Measurements from ENCODE around the gene SC5D. TPM values are rescaled to one million over a fixed set of nuclear protein-coding genes. Genes with fewer than 3 reads are reported as not detected.
A peak's percentile ranks its signal among the peaks of the same experiment; 100 is the strongest.

The SC5D gene
- total and polyA plus RNA-seq, 2 donors, result 14.5 to 29.4 TPM

DNA sequence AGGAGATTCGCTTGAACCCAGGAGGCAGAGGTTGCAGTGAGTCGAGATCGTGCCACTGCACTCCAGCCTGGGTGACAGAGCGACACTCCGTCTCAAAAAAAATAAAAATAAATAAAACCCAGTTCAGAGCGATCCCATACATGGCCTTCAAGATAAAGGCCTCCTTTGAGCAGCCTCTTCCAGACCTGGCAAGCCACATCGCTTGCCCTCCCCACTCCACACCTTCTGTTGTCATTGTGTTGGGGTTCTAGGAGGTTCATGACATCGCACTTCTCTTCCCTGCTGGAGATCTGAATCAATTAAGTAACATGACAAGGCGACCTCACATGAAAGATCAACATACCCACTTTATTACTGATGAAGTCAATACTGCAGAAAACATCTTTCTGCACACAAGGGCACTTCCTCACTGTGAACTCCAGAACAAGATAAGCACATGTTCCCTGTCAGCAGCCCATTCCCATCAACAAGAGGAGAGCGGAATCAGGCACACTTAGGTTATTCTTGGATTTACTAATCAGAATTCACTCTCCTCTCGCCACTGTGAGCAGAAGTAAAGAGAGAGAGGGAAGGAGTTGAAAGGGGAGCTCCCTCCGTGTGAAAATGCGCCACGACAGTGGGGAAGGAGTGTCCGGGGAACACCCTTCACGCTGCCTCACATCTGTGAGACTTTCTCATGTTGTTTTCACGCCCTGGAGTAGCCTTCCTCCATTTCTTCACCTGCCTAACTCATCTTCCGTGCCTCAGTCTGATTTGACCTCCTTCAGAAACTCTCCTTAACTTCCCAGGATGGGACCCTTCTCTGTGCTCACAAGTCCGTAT lies 38.3 kb downstream of the SC5D start:
- Histone ChIP-seq H3K27me3 (ENCODE audit: control insufficient read depth in 2 of 2, insufficient read depth in 1 of 2, low read length in 1 of 2) (no peaks in the 10 kb centered on the region), H3K36me3 (ENCODE audit: control insufficient read depth in 2 of 2, insufficient read depth in 2 of 2, low read length in 1 of 2) (no peaks in the 10 kb centered on the region), H3K4me3 (ENCODE audit: low read length in 2 of 2) (no peak overlapping the region), H3K27ac (ENCODE audit: low read depth in 1 of 2, low read length in 1 of 2) (no peak overlapping the region), H3K4me1 (ENCODE audit: control insufficient read depth in 2 of 2, insufficient read depth in 2 of 2, low read length in 2 of 2) (peaks cover 4 to 19% of the 10 kb centered on the region in 2 donors), H3K9me3 (ENCODE audit: control insufficient read depth in 2 of 2, insufficient read depth in 1 of 2, low read length in 1 of 2) (no peaks in the 10 kb centered on the region)
- DNase-seq (ENCODE audit: low read depth in 6 of 9, low spot score in 9 of 9), result no peak
- 96% methylated on average over 19 of the region's 19 CpGs for WGBS

DNA sequence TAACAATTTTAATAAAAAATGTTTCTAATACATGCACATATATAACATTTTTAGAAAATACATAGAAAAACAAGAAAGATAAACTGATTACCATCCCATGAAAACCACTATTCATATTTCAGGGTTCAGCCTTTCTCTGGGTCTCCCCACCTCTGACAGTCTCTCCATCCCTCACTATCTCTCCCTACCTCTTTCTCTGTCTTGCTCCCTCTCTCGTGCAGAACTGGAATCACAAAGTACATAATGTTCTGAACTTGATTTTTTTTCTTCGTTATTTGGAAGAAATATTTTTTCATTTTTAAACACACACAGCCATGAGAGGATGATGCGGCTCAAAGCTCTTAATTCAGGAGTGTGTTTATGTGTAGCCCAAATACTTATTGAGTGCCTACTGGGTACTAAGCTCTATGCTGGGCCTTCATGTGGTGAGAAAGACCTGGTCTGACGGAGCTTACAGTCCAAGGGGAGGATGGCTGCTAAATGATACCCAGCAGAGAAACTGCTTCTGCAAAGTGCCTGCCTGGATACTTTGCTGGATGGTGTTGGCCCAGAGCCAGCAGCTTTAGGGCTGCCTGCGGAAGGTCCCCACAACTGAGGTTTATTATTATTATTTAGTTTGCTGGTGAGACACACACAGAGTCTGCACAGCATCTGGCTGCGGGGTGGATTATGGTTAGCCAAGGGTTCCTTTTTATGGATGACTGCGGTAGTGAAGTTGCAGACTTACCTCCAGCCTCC lies 42.6 kb downstream of the SC5D start:
- Histone ChIP-seq H3K36me3 (ENCODE audit: control insufficient read depth in 2 of 2, insufficient read depth in 2 of 2, low read length in 1 of 2) (no peaks in the 10 kb centered on the region), H3K27ac (ENCODE audit: low read depth in 1 of 2, low read length in 1 of 2) (no peak overlapping the region), H3K27me3 (ENCODE audit: control insufficient read depth in 2 of 2, insufficient read depth in 1 of 2, low read length in 1 of 2) (no peaks in the 10 kb centered on the region), H3K4me1 (ENCODE audit: control insufficient read depth in 2 of 2, insufficient read depth in 2 of 2, low read length in 2 of 2) (peaks cover 0 to 4% of the 10 kb centered on the region in 2 donors), H3K9me3 (ENCODE audit: control insufficient read depth in 2 of 2, insufficient read depth in 1 of 2, low read length in 1 of 2) (no peaks in the 10 kb centered on the region), H3K4me3 (ENCODE audit: low read length in 2 of 2) (no peak overlapping the region)
- DNase-seq (ENCODE audit: low read depth in 6 of 9, low spot score in 9 of 9), result no peak
- WGBS, result 93% methylated on average over 7 of the region's 7 CpGs

DNA sequence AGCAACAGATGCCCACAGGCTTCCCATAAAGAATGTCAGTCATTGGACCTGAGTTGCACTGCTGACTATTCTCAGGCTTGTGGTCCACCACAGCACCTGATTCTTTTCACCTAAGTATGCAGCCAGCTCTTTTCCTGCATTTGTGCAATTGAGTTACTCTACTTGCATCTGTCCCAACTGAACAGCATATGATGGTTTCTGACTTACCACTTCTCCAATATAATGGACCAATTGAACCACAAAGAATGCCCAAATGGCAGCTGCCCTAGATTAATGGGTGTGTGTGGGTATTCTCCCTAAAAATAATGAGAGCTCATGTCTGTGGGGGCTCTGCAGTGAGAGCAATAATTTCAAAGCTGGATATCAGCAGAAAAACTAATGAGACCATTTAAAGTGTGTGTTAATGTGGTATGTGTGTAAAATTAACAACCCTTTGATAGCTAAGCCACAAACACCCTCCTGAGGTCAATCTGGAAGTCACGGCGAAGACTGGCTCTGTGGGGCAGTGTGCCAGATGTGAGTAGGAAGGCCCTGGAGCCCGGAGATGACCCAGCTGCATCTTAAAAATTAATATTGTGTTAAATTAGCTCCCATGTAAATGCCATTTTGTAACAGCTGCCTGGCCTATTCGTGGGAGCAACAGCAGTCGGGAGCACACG lies 43.8 kb downstream of the SC5D start:
- Histone ChIP-seq H3K9me3 (ENCODE audit: control insufficient read depth in 2 of 2, insufficient read depth in 1 of 2, low read length in 1 of 2) (no peaks in the 10 kb centered on the region), H3K4me3 (ENCODE audit: low read length in 2 of 2) (no peak overlapping the region), H3K4me1 (ENCODE audit: control insufficient read depth in 2 of 2, insufficient read depth in 2 of 2, low read length in 2 of 2) (peaks cover 0 to 4% of the 10 kb centered on the region in 2 donors), H3K27me3 (ENCODE audit: control insufficient read depth in 2 of 2, insufficient read depth in 1 of 2, low read length in 1 of 2) (no peaks in the 10 kb centered on the region), H3K36me3 (ENCODE audit: control insufficient read depth in 2 of 2, insufficient read depth in 2 of 2, low read length in 1 of 2) (no peaks in the 10 kb centered on the region), H3K27ac (ENCODE audit: low read depth in 1 of 2, low read length in 1 of 2) (no peak overlapping the region)
- no peak for DNase-seq (ENCODE audit: low read depth in 6 of 9, low spot score in 9 of 9)
- WGBS, result 87% methylated on average over 6 of the region's 6 CpGs

DNA sequence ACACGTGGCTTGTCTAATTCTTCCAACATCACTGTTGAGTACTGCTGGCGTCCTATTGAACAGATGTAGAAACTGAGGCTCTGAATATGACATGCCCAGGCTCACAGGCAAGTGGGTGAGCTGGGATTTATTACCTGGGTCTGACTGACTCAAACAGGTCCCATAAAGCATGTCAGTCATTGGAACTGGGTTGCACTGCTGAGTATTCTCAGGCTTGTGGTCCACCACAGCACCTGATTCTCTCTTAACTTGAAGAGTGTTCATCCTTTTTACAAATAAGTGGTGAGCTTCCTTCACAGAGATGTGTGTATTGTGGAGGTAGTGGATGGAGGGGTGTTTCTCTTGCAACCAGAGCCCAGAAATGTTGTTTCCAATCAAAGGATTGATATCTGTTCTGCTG lies 44.5 kb downstream of the SC5D start:
- WGBS, result 97% methylated on average over 2 of the region's 2 CpGs
- H3K4me3 ChIP-seq (ENCODE audit: low read length in 2 of 2), result no peak overlapping the region
- no peaks in the 10 kb centered on the region for H3K36me3 ChIP-seq (ENCODE audit: control insufficient read depth in 2 of 2, insufficient read depth in 2 of 2, low read length in 1 of 2)
- H3K9me3 ChIP-seq (ENCODE audit: control insufficient read depth in 2 of 2, insufficient read depth in 1 of 2, low read length in 1 of 2), result no peaks in the 10 kb centered on the region
- H3K27me3 ChIP-seq (ENCODE audit: control insufficient read depth in 2 of 2, insufficient read depth in 1 of 2, low read length in 1 of 2), result no peaks in the 10 kb centered on the region
- no peak for DNase-seq (ENCODE audit: low read depth in 6 of 9, low spot score in 9 of 9)
- H3K4me1 ChIP-seq (ENCODE audit: control insufficient read depth in 2 of 2, insufficient read depth in 2 of 2, low read length in 2 of 2), result peaks cover 0 to 4% of the 10 kb centered on the region in 2 donors
- no peak overlapping the region for H3K27ac ChIP-seq (ENCODE audit: low read depth in 1 of 2, low read length in 1 of 2)

DNA sequence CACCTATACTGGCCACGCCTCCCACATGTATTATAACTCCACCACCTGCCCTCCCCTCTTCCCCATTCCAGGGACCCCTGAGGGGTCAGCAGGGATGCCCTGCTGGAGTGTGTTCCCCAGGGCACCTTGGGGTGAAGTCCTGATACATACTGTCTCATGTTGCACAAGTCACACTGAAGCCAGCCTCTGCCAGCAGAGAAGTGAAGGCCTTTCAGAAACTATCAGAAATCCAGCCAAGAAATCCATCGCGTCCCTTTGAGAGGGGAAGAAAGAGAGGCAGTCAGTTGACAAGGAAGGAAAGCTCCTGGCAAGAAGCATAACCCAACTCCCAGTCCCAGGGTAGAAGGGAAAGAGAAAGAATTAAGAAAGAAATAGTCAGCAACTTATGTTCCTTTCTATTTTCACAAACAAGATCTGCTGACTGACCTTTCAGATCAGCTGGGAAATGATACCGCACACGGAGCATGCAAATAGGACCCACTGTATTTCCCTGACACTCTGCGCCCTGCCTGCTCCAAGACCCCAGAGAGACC lies 45.2 kb downstream of the SC5D start:
- peak in 1 of 9 donors; percentile 10 for DNase-seq (ENCODE audit: low read depth in 6 of 9, low spot score in 9 of 9)
- WGBS, result 93% methylated on average over 6 of the region's 6 CpGs
- H3K27me3 ChIP-seq (ENCODE audit: control insufficient read depth in 2 of 2, insufficient read depth in 1 of 2, low read length in 1 of 2), result no peaks in the 10 kb centered on the region
- no peaks in the 10 kb centered on the region for H3K9me3 ChIP-seq (ENCODE audit: control insufficient read depth in 2 of 2, insufficient read depth in 1 of 2, low read length in 1 of 2)
- H3K27ac ChIP-seq (ENCODE audit: low read depth in 1 of 2, low read length in 1 of 2), result no peak overlapping the region
- no peak overlapping the region for H3K4me3 ChIP-seq (ENCODE audit: low read length in 2 of 2)
- no peaks in the 10 kb centered on the region for H3K36me3 ChIP-seq (ENCODE audit: control insufficient read depth in 2 of 2, insufficient read depth in 2 of 2, low read length in 1 of 2)
- peaks cover 0 to 4% of the 10 kb centered on the region in 2 donors for H3K4me1 ChIP-seq (ENCODE audit: control insufficient read depth in 2 of 2, insufficient read depth in 2 of 2, low read length in 2 of 2)

DNA sequence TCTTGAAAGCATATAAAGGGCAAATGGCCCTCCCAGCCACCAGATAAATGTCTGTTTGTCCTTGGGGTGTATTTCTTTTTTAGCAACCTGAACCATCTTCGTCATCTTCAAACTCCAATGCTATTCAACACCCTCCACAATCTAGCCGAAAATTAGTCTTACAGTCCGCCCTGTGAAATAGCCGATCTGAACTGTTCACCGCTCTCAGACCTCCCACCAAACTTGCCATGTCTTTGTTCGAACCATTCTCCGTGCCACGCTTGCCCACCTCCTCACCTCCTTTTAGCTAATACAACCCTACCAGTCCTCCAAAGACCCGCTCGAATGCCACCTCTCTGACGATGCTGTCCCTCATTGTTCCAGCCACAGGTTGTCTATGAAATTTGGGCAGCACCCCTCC lies 46.0 kb downstream of the SC5D start:
- Histone ChIP-seq H3K27ac (ENCODE audit: low read depth in 1 of 2, low read length in 1 of 2) (no peak overlapping the region), H3K36me3 (ENCODE audit: control insufficient read depth in 2 of 2, insufficient read depth in 2 of 2, low read length in 1 of 2) (no peaks in the 10 kb centered on the region), H3K4me1 (ENCODE audit: control insufficient read depth in 2 of 2, insufficient read depth in 2 of 2, low read length in 2 of 2) (peaks cover 0 to 4% of the 10 kb centered on the region in 2 donors), H3K27me3 (ENCODE audit: control insufficient read depth in 2 of 2, insufficient read depth in 1 of 2, low read length in 1 of 2) (no peaks in the 10 kb centered on the region), H3K9me3 (ENCODE audit: control insufficient read depth in 2 of 2, insufficient read depth in 1 of 2, low read length in 1 of 2) (no peaks in the 10 kb centered on the region), H3K4me3 (ENCODE audit: low read length in 2 of 2) (no peak overlapping the region)
- 97% methylated on average over 11 of the region's 11 CpGs for WGBS
- no peak for DNase-seq (ENCODE audit: low read depth in 6 of 9, low spot score in 9 of 9)

DNA sequence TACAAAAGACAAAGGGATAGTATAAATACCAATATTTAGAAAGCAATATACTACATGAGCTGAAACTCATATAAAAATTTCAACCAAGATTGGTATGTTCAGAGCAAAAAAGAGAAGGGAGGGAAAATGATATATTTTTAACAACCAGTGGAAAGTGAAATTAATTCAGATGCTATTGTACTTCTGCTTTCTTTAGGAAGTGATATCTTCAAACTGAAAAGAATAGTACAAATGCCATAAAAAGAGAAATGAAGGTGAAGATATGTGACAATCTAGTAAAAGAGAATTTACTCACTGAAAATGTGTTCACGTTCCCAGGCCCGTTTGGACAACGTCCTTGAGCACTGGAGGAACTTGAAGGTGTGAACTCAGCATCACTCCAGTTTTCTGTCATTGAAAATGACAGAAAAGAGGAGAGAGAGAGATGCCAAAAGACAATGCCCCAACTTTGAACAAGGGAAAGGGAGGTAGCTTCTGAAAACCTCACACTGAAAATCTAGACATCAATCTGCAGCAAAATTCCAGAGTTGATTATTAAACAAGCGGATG lies 47.5 kb downstream of the SC5D start:
- Histone ChIP-seq H3K4me3 (ENCODE audit: low read length in 2 of 2) (no peak overlapping the region), H3K27ac (ENCODE audit: low read depth in 1 of 2, low read length in 1 of 2) (no peak overlapping the region), H3K27me3 (ENCODE audit: control insufficient read depth in 2 of 2, insufficient read depth in 1 of 2, low read length in 1 of 2) (no peaks in the 10 kb centered on the region), H3K36me3 (ENCODE audit: control insufficient read depth in 2 of 2, insufficient read depth in 2 of 2, low read length in 1 of 2) (no peaks in the 10 kb centered on the region), H3K4me1 (ENCODE audit: control insufficient read depth in 2 of 2, insufficient read depth in 2 of 2, low read length in 2 of 2) (peaks cover 0 to 4% of the 10 kb centered on the region in 2 donors), H3K9me3 (ENCODE audit: control insufficient read depth in 2 of 2, insufficient read depth in 1 of 2, low read length in 1 of 2) (no peaks in the 10 kb centered on the region)
- WGBS, result 37% methylated on average over 4 of the region's 4 CpGs
- DNase-seq (ENCODE audit: low read depth in 6 of 9, low spot score in 9 of 9), result no peak

DNA sequence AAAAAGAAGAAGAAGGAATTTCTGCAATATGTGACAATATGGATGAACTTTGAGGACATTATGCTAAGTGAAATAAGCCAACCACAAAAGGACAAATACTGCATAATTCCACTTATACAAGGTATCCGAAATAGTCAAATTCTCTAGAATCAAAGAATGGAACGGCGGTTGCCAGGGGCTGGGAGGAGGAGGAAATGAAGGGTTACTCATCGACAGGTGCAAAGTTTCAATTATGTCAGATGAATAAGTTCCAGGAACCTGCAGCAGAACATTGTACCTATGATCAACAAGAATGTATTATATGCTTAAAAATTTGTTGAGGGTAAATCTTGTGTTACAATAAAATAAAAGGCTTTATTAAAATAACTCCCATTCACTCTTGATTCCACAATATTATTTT lies 49.0 kb downstream of the SC5D start:
- Histone ChIP-seq H3K9me3 (ENCODE audit: control insufficient read depth in 2 of 2, insufficient read depth in 1 of 2, low read length in 1 of 2) (no peaks in the 10 kb centered on the region), H3K4me3 (ENCODE audit: low read length in 2 of 2) (no peak overlapping the region), H3K4me1 (ENCODE audit: control insufficient read depth in 2 of 2, insufficient read depth in 2 of 2, low read length in 2 of 2) (peaks cover 0 to 4% of the 10 kb centered on the region in 2 donors), H3K36me3 (ENCODE audit: control insufficient read depth in 2 of 2, insufficient read depth in 2 of 2, low read length in 1 of 2) (no peaks in the 10 kb centered on the region), H3K27ac (ENCODE audit: low read depth in 1 of 2, low read length in 1 of 2) (no peak overlapping the region), H3K27me3 (ENCODE audit: control insufficient read depth in 2 of 2, insufficient read depth in 1 of 2, low read length in 1 of 2) (no peaks in the 10 kb centered on the region)
- 46% methylated on average over 4 of the region's 4 CpGs for WGBS
- no peak for DNase-seq (ENCODE audit: low read depth in 6 of 9, low spot score in 9 of 9)
